ENCODE measurements around the gene PPP1CA. TPM values are rescaled to one million over a fixed set of nuclear protein-coding genes. Genes with fewer than 3 reads are reported as not detected.

Gene PPP1CA
- total and polyA plus RNA-seq, 3 donors from 2014 or later: 79.7 to 129 (median 100) TPM

GRCh38 chr11:67378544-67378943 is 23.1 kb downstream of the PPP1CA start:
- peaks cover 12% of the 10 kb centered on the region for H3K4me1 ChIP-seq
- no peaks in the 10 kb centered on the region for H3K36me3 ChIP-seq (ENCODE audit: low read depth, missing control alignments)
- no peak for DNase-seq
- no peak overlapping the region for H3K27ac ChIP-seq
- no peaks in the 10 kb centered on the region for H3K9me3 ChIP-seq
- H3K27me3 ChIP-seq: no peaks in the 10 kb centered on the region
- intact Hi-C loops (cut with DNase I; ENCODE audit: low total_unique reads): no loop called here
- WGBS, 2 donors: 98 to 100% methylated on average over 1 to 4 of the region's 4 CpGs
- no peak overlapping the region for H3K4me3 ChIP-seq
- TF ChIP-seq POLR2A (IDR thresholded peaks at IDR 0.05): no peak
- no peak for TF ChIP-seq CTCF (IDR thresholded peaks at IDR 0.05)

GRCh38 chr11:67376873-67377808 is 24.5 kb downstream of the PPP1CA start:
- Histone ChIP-seq H3K36me3 (ENCODE audit: low read depth, missing control alignments) (no peaks in the 10 kb centered on the region), H3K9me3 (no peaks in the 10 kb centered on the region), H3K27ac (no peak overlapping the region), H3K27me3 (no peaks in the 10 kb centered on the region), H3K4me3 (no peak overlapping the region), H3K4me1 (peaks cover 14% of the 10 kb centered on the region)
- no peak for TF ChIP-seq CTCF (IDR thresholded peaks at IDR 0.05)
- TF ChIP-seq POLR2A (IDR thresholded peaks at IDR 0.05): no peak
- intact Hi-C loops (cut with DNase I; ENCODE audit: low total_unique reads): no loop called here
- 82 to 88% methylated on average over 4 to 6 of the region's 6 CpGs for WGBS, 2 donors
- no peak for DNase-seq

- Histone ChIP-seq H3K27ac (no peak overlapping the region), H3K4me1 (peaks cover 15% of the 10 kb centered on the region), H3K36me3 (ENCODE audit: low read depth, missing control alignments) (no peaks in the 10 kb centered on the region), H3K4me3 (no peak overlapping the region), H3K27me3 (no peaks in the 10 kb centered on the region), H3K9me3 (no peaks in the 10 kb centered on the region)
- DNase-seq: no peak
- intact Hi-C loops (cut with DNase I; ENCODE audit: low total_unique reads): no loop called here
- TF ChIP-seq CTCF (IDR thresholded peaks at IDR 0.05) (no peak), POLR2A (IDR thresholded peaks at IDR 0.05) (no peak)
- WGBS, 2 donors: 71 to 87% methylated on average over 7 of the region's 7 CpGs
These were observed 25.4 kb downstream of the PPP1CA start for GRCh38 chr11:67376063-67376820.

- 53 to 58% methylated on average over 15 of the region's 15 CpGs for WGBS, 2 donors
- Histone ChIP-seq H3K27me3 (no peaks in the 10 kb centered on the region), H3K9me3 (no peaks in the 10 kb centered on the region), H3K36me3 (ENCODE audit: low read depth, missing control alignments) (no peaks in the 10 kb centered on the region), H3K27ac (no peak overlapping the region), H3K4me1 (peaks cover 16% of the 10 kb centered on the region), H3K4me3 (no peak overlapping the region)
- TF ChIP-seq POLR2A (IDR thresholded peaks at IDR 0.05) (no peak), CTCF (IDR thresholded peaks at IDR 0.05) (no peak)
- intact Hi-C loops (cut with DNase I; ENCODE audit: low total_unique reads): no loop called here
- no peak for DNase-seq
These were observed 26.2 kb downstream of the PPP1CA start for GRCh38 chr11:67375320-67376055.
